NCI-H82 treated with DMSO at 0.1 percent for 48 hours (cell line): ENCODE results near the gene CD52.
"Not testable (repeated sequence)": the region's sequence is repeated elsewhere in the genome, so short reads cannot be mapped to it uniquely, and the experiment has no call there.

ENCODE experiments used
- DNase-seq: peaks from one replicate; lab custom pipeline; 2025; ENCODE audit not compliant: unreplicated experiment; lab: John Stamatoyannopoulos, UW

CD52 gene

DNA sequence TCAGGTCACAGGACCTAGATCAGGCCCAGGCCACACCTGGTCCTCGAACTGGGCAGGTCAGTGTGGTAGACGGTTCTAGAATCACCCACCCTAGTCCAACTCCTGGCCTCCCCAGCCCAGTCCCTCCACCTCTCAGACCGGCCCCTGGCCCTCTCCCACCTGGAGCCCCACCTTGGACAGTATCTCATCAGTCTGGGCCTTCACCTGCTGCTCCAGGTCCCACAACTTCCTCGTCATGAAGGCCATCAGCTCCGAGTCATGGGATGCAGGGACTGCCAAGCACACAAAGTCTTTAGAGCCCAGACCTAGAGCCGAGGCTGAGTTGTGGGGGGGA is 20.0 kb upstream of the CD52 start:
- DNase-seq: no peak

DNA sequence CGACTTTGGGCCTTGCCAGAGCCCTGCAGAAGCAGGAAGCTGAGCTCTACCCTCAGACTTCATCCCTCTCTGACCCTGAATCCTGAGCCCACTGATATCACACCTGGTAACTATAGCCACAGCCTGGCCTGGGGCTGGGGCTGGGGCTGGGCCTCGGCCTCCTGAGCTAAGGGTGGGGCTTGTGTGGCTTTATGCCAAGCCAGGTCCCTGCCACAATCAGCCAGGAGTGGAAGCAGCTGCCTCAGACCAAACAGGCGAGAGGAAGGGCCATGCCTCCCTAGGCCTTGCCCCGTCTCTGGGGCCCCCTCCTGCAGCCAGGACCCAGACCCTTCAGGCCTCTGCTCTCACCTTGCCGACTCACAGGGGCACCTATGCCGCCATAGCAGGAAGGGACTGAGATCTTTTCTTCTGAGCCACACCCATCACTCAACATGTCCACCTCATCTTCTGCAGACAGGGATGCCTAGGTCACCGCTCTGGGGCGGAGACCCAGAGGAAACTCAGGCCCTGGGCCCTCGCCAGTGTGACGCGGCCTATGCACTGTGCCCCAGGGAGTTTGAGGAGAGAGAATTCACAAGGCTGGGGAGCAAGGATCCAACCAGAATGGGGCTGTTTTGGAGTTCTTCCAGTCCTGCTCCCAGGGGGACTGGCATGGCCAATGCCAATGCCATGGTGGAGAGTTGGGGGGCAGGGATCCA is 17.0 kb upstream of the CD52 start:
- DNase-seq: no peak

DNA sequence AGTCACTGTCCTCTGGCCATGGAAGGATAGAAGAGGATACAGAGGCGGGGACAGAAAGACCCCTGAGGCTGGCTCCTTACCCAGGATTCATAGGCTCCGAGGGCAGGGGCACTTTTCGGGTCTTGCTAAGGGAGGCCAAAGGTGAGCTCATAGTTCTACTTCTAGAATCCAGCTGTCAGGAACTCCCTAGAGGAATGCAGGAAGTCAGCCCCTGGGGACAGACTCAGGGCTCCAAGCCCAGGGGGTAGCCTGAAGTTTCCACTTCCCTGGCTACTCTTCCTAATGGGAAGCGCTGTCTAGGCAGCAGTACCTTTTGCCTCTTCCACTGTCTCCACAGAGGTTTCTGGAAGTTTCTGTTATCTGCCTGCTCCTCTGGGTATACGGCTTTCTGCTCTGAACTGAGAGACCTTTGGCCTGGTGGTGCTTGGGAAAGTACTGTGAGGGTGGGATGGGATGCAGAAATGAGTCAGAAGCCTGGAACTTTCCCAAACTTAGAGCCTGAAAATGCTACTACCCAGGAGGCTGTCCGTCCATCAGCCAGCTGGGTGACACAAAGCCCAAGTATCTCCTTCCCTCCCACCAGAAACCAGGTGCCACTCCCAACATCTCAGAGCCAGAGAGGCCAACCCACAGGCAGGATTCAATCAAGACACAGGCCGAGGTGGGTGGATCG is 14.9 kb upstream of the CD52 start:
- DNase-seq: no peak

DNA sequence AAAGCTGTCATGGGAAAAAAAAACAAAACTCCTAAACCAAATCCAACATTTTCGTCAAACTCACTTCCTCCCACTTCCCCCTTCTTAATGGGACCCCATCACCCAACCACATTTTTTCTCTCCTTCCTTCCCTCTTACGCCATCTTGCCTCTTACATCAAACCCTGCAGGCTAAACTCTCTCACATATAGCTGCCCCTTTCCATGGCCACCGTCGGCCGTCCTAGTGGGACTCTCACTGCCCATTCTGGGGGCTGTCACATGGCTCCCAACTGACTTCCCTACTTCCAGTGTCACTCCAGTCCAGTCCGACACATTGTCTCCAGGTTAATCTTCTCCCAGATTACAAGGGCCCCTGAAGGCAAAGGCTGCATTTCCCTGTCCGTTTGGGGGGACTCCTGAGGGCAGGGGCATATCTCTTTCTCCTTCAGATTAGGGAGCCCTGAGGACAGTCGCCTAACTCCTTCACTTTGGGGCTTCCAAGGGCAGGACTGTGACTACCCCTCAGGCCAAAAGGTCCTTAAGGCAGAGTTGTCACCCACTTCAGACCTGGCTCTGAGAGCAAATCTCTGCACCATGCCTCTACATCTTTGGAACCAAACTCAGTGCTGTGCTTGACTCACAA is 12.0 kb upstream of the CD52 start:
- no peak for DNase-seq

GRCh38 chr1:26306290-26307229 is 11.2 kb upstream of the CD52 start, which contains the start of gene UBXN11:
Gene UBXN11, minus strand, starts transcription at chr1:26306636. Its CDS starts 3,753 bp downstream, at chr1:26302883.
- DNase-seq: peak; percentile 97

DNA sequence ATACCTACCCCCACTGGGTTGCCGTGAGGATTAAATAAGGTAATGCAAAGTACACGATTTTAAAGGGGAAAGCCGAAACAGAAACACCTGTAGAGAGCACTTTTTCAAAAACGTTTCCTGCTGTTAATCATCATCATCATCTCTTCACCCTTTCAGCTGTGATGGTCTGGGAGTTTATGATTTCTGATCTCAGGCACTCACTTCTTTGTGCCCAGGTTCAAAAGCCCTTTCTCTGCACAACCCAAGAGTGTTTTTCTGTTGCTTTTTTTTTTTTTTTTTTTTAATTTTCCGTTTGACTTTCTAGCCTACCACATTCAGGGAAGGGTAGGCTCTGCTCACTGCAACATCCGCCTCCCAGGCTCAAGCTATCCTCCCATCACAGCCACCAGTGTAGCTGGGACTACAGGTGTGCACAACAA is 10.4 kb upstream of the CD52 start:
- DNase-seq: no peak

- not testable (repeated sequence) for DNase-seq
Measured at GRCh38 chr1:26307966-26308899, 9.5 kb upstream of the CD52 start.

DNA sequence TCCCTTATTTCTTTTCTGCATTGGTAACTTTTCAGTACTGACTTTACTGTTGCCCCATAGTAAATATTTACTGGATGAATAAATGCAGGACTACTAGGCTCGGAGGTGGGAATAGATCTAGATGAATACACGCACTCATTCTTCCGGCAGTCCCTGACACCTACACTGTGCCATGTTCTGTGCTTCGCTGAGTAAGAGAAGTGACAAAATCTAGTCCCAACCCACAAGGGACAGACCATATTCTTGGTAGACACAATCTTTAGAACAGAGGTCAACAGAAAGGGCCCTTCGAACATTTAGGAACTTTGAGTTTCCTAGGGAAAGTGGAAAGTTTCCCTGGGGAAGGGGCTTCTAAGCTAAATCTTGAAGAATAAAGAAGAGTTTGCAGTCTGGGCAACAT is 3.3 kb upstream of the CD52 start:
- DNase-seq: no peak

DNA sequence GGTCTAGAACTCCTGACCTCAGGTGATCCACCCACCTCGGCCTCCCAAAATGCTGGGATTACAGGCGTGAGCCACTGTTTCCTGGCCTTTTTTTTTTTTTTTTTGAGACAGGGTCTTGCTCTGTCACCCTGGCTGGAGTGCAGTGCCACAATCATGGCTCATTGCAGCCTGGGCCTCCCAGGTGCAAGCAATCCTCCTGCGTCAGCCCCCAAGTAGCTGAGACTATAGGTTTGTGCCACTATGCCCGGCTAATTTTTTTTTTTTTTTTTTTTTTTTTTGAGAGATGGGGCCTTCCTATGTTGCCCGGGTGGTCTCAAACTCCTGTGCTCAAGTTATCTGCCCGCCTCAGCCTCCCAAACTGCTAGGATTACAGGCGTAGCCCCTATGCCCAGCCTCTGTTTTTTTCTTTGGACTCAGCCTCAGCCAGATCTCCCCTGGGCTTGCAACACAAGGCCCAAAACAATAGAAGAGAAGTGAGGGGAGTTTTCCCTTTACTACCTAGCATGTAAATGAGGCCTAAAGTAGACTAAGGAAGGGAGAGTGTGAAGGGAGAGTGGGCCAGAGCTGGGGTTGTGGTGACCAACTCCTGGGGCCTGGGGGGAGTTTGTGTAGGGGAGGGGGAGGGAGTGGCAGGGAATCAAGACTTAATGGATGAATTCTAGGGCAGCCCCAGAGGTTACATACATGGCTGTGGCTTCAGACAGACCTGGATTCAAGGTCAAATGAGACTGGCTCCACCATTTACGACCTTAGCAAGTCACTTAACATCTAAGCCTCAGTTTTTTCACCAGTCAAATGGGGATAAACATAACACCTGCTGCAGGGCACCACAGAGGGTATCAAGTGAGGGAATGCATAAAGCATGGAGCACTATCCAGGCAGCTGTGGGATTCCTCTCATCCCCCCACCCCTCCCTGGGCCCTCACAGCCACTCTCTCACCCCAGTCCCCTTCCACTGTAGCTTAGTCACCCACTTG is 1.6 kb upstream of the CD52 start:
- no peak for DNase-seq

- no peak for DNase-seq
Measured at GRCh38 chr1:26317146-26317545, 612 bp upstream of the CD52 start.

DNA sequence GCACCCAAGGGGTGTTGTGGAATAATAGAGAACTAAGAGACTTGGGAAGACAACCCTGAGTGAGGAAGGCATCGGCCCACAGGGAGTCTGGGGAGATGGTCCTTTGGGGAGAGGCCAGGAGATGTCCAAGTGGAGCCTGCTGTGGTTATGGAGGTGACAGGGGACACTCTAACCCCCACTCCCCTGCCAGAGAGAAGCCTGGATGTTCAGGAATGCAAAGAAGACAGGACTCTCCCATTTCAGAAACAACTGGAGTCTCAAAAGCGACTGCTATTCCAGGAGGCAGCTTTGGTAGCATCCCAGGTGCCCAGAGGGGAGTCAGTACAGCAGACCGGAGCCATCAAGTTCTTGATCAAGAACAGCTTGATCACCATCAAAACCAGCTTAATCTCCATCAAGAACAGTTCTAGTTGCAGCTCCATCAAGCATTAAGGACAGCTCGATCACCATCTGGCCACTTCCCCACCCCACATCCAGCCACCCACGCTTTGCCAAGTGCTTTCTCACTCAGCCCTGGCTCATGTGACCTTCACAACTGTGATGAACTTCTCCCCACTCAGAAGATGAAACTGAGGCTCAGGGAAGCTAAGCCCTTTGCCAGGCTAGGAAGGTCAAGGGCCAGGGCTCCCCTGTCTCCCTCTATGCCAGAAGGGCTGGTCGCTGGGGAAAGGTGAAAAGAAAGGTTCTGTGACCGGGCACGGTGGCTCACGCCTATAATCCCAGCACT is 743 bp downstream of the CD52 start:
- no peak for DNase-seq

DNA sequence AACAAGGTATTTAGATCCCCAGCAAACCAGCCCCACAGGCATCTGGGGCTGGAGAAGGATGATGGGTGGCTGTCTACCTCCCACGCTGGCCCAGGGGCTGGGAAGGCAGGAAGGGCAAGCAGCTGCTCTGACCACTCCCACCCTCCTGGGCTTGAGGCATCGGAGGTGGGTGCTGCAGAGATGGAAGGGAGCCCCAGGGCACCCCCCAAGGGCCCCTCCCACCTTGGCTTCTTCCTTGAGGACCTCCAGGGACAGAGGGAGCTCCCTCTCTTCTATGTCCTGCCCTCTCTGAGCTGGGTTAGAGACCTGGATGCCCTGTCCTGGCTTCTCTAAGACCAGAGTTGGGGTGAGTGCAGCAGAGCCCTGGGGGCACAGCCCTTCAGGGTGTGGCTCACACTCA is 3.1 kb downstream of the CD52 start:
- DNase-seq: no peak

GRCh38 chr1:26321315-26322041 is 3.7 kb downstream of the CD52 start:
- DNase-seq: peak; percentile 60

- no peak for DNase-seq
Measured at GRCh38 chr1:26322042-26322331, 4.2 kb downstream of the CD52 start.

DNA sequence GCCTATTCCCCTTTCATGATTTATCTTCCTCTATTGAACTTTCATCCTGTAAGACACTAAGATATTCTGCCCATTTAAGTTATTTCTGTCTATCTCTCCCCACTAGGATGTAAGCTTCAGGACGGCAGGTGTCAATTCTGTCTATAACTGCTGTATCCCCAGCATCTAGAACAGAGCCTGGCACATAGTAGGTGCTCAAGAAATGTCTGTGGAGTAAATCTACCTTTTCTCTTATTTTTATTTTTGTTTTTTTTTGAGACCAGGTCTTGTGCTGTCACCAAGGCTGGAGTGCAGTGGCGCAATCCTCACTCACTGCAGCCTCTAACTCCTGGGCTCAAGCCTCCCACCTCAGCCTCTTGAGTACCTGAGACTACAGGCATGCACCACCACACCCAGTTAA is 5.6 kb downstream of the CD52 start:
- DNase-seq: no peak

DNA sequence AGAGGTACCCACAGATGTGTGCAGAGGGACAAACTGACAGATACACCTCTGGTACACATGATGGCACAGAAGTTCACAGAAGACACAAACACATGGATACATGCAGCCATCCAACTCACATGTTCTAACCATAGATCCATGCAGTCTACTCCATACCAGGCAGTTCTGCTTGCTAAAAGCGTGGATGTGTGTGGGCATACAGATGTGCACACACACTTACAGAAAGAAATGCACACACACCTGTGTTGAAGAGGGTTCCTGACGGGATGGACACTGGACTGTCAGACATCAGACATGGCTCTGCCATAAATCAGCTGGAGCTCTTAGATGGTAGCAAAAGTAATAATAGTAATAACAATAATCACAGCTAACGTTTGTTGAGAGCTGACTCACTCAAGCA is 6.8 kb downstream of the CD52 start:
- no peak for DNase-seq

DNA sequence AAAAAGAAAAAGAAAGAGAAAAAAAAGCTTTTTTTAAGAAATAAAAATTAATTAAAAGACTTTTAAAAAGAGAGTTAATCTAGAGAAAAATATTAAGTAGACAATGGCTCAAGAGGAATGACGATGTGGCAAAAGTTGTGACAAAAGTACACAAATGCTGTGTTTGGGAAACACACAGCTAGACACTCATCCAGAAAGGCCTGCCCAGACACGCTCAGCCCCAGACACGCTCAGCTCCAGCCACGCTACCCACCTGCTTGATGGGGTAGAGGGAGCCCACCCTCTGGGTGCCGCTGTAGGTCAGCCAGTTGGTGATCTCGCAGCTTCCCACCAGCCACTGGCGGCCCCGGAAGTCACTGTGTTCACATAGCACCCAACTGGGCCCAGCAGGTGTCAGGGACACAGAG is 10.2 kb downstream of the CD52 start:
- DNase-seq: no peak

- DNase-seq: no peak
Measured at GRCh38 chr1:26328597-26328996, 10.8 kb downstream of the CD52 start.
